PC-3 (cell line): ENCODE data around the gene H2BK1. TPM values are rescaled to one million over a fixed set of nuclear protein-coding genes. Genes with fewer than 3 reads are reported as not detected.

Experiments used
- ATAC-seq: fragments of 200-7000 bp; cut with Tn5 transposase; 2 replicates; pipeline ENCODE4 v1.9.1; 2020; ENCODE audit warnings: mild to moderate bottlenecking, moderate library complexity
- BruUV-seq: library from RNA; stranded (reverse); fragments of 400-500 nt; replicated peaks from 2 replicates; lab custom pipeline; 2021; lab: Mats Ljungman, UMichigan
- CTCF ChIA-PET: fragments of 300-600 bp; sonication (Branson Sonifier 250); formaldehyde crosslinking; loops from one replicate; lab custom pipeline; 2022; ENCODE audit warnings: antibody characterized with exemption; lab: Charles Lee
- POLR2A ChIA-PET: fragments of 300-600 bp; sonication (Branson Sonifier 250); formaldehyde crosslinking; loops from one replicate; lab custom pipeline; 2022; ENCODE audit warnings: antibody characterized with exemption; ENCODE audit not compliant: unreplicated experiment; lab: Charles Lee
- DNase-seq: peaks from one replicate; pipeline ENCODE4 v3.0.0-alpha.2; 2015
- H2AFZ ChIP-seq: fragments of 300-600 bp; sonication (generic); 2 replicates; pipeline ENCODE4 v1.6.0; 2016; ENCODE audit warnings: antibody characterized with exemption, low read length
- H3F3A ChIP-seq: fragments of 300-600 bp; sonication (generic); one replicate; pipeline ENCODE4 v1.6.0; 2017; ENCODE audit warnings: antibody characterized with exemption, low read length, control low read depth, mild to moderate bottlenecking; ENCODE audit not compliant: unreplicated experiment
- H3K27ac ChIP-seq: fragments of 300-600 bp; sonication (generic); 2 replicates; pipeline ENCODE4 v1.5.1; 2016; ENCODE audit warnings: mild to moderate bottlenecking, low read length
- H3K27me3 ChIP-seq: fragments of 300-600 bp; sonication (generic); 2 replicates; pipeline ENCODE4 v1.6.1; 2016; ENCODE audit warnings: low read length, mixed read lengths
- H3K36me3 ChIP-seq: fragments of 300-600 bp; sonication (generic); 2 replicates; pipeline ENCODE4 v1.6.1; 2016; ENCODE audit warnings: low read depth, mixed run types, low read length, mixed read lengths
- H3K4me1 ChIP-seq: fragments of 300-600 bp; sonication (generic); 2 replicates; pipeline ENCODE4 v1.5.1; 2016; ENCODE audit warnings: low read length; ENCODE audit not compliant: insufficient read depth
- H3K4me2 ChIP-seq: fragments of 300-600 bp; sonication (generic); 2 replicates; pipeline ENCODE4 v1.6.0; 2016; ENCODE audit warnings: low read length
- H3K4me3 ChIP-seq: fragments of 300-600 bp; sonication (generic); 2 replicates; pipeline ENCODE4 v1.5.1; 2016; ENCODE audit warnings: mild to moderate bottlenecking, low read length, mixed read lengths
- H3K79me2 ChIP-seq: fragments of 300-600 bp; sonication (generic); 2 replicates; pipeline ENCODE4 v1.6.1; 2017; ENCODE audit warnings: low read length, mixed read lengths
- H3K9ac ChIP-seq: fragments of 300-600 bp; sonication (generic); 2 replicates; pipeline ENCODE4 v1.6.0; 2016; ENCODE audit warnings: mild to moderate bottlenecking, low read length
- H3K9me2 ChIP-seq: fragments of 300-600 bp; sonication (generic); replicated peaks from 2 replicates; pipeline ENCODE4 v1.6.1; 2016; ENCODE audit warnings: mixed run types, low read length, mixed read lengths
- H3K9me3 ChIP-seq: fragments of 300-600 bp; sonication (generic); 2 replicates; pipeline ENCODE4 v1.6.1; 2016; ENCODE audit warnings: low read length, mixed read lengths
- H4K20me1 ChIP-seq: fragments of 300-600 bp; sonication (generic); 2 replicates; pipeline ENCODE4 v1.6.1; 2016; ENCODE audit warnings: low read length, mixed read lengths
- CTCF ChIP-seq: fragments of 300-600 bp; sonication (generic); conservative IDR thresholded peaks from 2 replicates; pipeline ENCODE4 v1.5.1; 2017; ENCODE audit warnings: antibody characterized with exemption, low read depth, mild to moderate bottlenecking, low read length
- EZH2 ChIP-seq: fragments of 300-600 bp; sonication (generic); IDR thresholded peaks from one replicate; pipeline ENCODE4 v1.6.1; 2017; ENCODE audit warnings: antibody characterized with exemption, mild to moderate bottlenecking, low read length; ENCODE audit not compliant: unreplicated experiment
- EZH2phosphoT487 ChIP-seq: fragments of 300-600 bp; sonication (generic); IDR thresholded peaks from 2 replicates; pipeline ENCODE4 v1.6.1; 2018; ENCODE audit warnings: mild to moderate bottlenecking, antibody characterized with exemption, low read length, borderline replicate concordance
- intact Hi-C: fragments of 100-400 bp; cut with micrococcal nuclease; formaldehyde crosslinking; loops from 2 replicates; pipeline ENCODE4 v1.9.0; 2023
- total RNA-seq: library from RNA; depleted of rRNA; stranded (reverse); fragments of >200 nt; gene quantifications from 2 replicates; pipeline ENCODE4 v1.2.3, GENCODE V29; 2014

The H2BK1 gene
- total RNA-seq, 1 experiment from 2014 or later: not detected

- no peak overlapping the region for H3K4me3 ChIP-seq
- POLR2A ChIA-PET: no interaction called here
- no peak overlapping the region for H3K9ac ChIP-seq
- no peak overlapping the region for H3K27ac ChIP-seq
- BruUV-seq: no TSS peak
- TF ChIP-seq CTCF (no peak), EZH2phosphoT487 (no peak)
- H3K9me2 ChIP-seq: no peaks in the 10 kb centered on the region
- H3K27me3 ChIP-seq: peaks cover 11% of the 10 kb centered on the region; the same call in 1 of the 2 replicates
- H3K79me2 ChIP-seq: no peaks in the 10 kb centered on the region
- no peak overlapping the region for H3K4me2 ChIP-seq
- no peak for DNase-seq
- H3K9me3 ChIP-seq: no peaks in the 10 kb centered on the region
- H2AFZ ChIP-seq: no peak overlapping the region
- no peaks in the 10 kb centered on the region for H3K36me3 ChIP-seq
- intact Hi-C loops: no loop called here
- no peaks in the 10 kb centered on the region for H3K4me1 ChIP-seq
- no peak for ATAC-seq
- CTCF ChIA-PET: no interaction called here
- no peaks in the 10 kb centered on the region for H3F3A ChIP-seq
- no peaks in the 10 kb centered on the region for H4K20me1 ChIP-seq
Observed at GRCh38 chr7:151207804-151208203, 2.5 kb downstream of the H2BK1 start.

DNA sequence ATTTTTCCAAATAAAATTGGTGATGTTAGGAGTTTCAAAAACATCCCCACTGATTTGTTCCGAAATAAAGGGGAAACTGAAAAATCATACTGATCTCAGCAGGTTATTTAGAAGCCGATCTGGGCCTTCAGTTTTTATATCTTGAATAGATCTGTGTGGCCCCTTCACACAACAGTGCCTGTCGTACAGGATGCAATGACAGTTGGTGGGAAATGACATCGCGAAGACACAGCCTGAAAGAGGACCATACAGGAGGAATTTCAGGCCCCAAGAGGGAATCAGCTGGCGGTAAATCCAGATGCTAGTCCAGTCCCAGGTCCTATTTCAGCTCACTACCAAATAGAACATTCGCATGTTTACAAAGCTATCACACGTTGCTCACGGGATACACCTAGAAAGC is 3.0 kb downstream of the H2BK1 start:
- TF ChIP-seq EZH2phosphoT487 (no peak), CTCF (no peak), EZH2 (no peak)
- no peaks in the 10 kb centered on the region for H3K79me2 ChIP-seq
- H3K9ac ChIP-seq: no peak overlapping the region
- H2AFZ ChIP-seq: no peak overlapping the region
- POLR2A ChIA-PET: no interaction called here
- no peaks in the 10 kb centered on the region for H3K9me3 ChIP-seq
- BruUV-seq: no TSS peak
- CTCF ChIA-PET: no interaction called here
- H3K4me2 ChIP-seq: no peak overlapping the region
- H3K9me2 ChIP-seq: no peaks in the 10 kb centered on the region
- H3K27me3 ChIP-seq: peaks cover 13% of the 10 kb centered on the region; the same call in 1 of the 2 replicates
- H3K27ac ChIP-seq: no peak overlapping the region
- H3F3A ChIP-seq: no peaks in the 10 kb centered on the region
- no peaks in the 10 kb centered on the region for H4K20me1 ChIP-seq
- ATAC-seq (no peak), DNase-seq (no peak)
- no peak overlapping the region for H3K4me3 ChIP-seq
- H3K4me1 ChIP-seq: no peaks in the 10 kb centered on the region
- no peaks in the 10 kb centered on the region for H3K36me3 ChIP-seq
- intact Hi-C loops: no loop called here

GRCh38 chr7:151206914-151207313 is 3.4 kb downstream of the H2BK1 start:
- Histone ChIP-seq H3F3A (no peaks in the 10 kb centered on the region), H3K27ac (no peak overlapping the region), H3K36me3 (no peaks in the 10 kb centered on the region), H3K9ac (no peak overlapping the region), H3K4me2 (no peak overlapping the region), H3K9me3 (no peaks in the 10 kb centered on the region), H3K27me3 (peaks cover 16% of the 10 kb centered on the region), H4K20me1 (no peaks in the 10 kb centered on the region), H3K79me2 (no peaks in the 10 kb centered on the region), H3K9me2 (no peaks in the 10 kb centered on the region), H3K4me3 (no peak overlapping the region), H2AFZ (no peak overlapping the region), H3K4me1 (no peaks in the 10 kb centered on the region)
- intact Hi-C loops: no loop called here
- CTCF ChIA-PET: no interaction called here
- BruUV-seq: no TSS peak
- TF ChIP-seq EZH2phosphoT487: no peak
- DNase-seq (no peak), ATAC-seq (no peak)
- POLR2A ChIA-PET: no interaction called here
